ENCODE results near the gene PTPN1. TPM values are rescaled to one million over a fixed set of nuclear protein-coding genes. Genes with fewer than 3 reads are reported as not detected.
A peak's percentile ranks its signal among the peaks of the same experiment; 100 is the strongest.

Gene PTPN1
- total and polyA plus RNA-seq, 2 donors (not counting 3 experiments of a cell fraction or from before 2014, with no cell fraction given) = 41.1 to 64.3 TPM

GRCh38 chr20:50579511-50579910 lies 69.3 kb downstream of the PTPN1 start:
- no peak overlapping the region for H3K4me2 ChIP-seq (ENCODE audit: insufficient read depth, low read length)
- dilution Hi-C loops (cut with MboI; ENCODE audit: extremely low pct_ligation_motif_present, low sequenced_read_pairs) (no loop called here), intact Hi-C loops (cut with micrococcal nuclease) (no loop called here)
- no peaks in the 10 kb centered on the region for H3K9me3 ChIP-seq (replicated peaks; ENCODE audit: control insufficient read depth, insufficient read depth, low read length)
- H3K4me1 ChIP-seq (ENCODE audit: control insufficient read depth, extremely low read depth, insufficient read depth, low read length) = no peaks in the 10 kb centered on the region
- no peak overlapping the region for H3K4me3 ChIP-seq (replicated peaks in 1 of 3; ENCODE audit: insufficient read depth in 1 of 3, low read depth in 1 of 3, low read length in 3 of 3)
- H2AFZ ChIP-seq (ENCODE audit: low read depth, low read length) = no peak overlapping the region
- no peaks in the 10 kb centered on the region for H3K27me3 ChIP-seq (ENCODE audit: control insufficient read depth in 2 of 2, insufficient read depth in 2 of 2, low read length in 2 of 2)
- no peaks in the 10 kb centered on the region for H3K9me1 ChIP-seq (replicated peaks; ENCODE audit: control insufficient read depth, extremely low read depth, insufficient read depth, low read length)
- no TSS peak for BruUV-seq (replicated peaks)
- DNase-seq (ENCODE audit: low read depth, low spot score) = no peak
- FAIRE-seq = no peak
- no peaks in the 10 kb centered on the region for H4K20me1 ChIP-seq (replicated peaks; ENCODE audit: control insufficient read depth, extremely low read depth, insufficient read depth, low read length)
- no peak for TF ChIP-seq GATA2 (IDR thresholded peaks at IDR 0.05; ENCODE audit: insufficient read depth, insufficient read length, low read depth, low read length)
- no peak for TF ChIP-seq MAX (IDR thresholded peaks at IDR 0.05; ENCODE audit: insufficient read depth, insufficient read length)
- no peak for TF ChIP-seq JUN (IDR thresholded peaks at IDR 0.05; ENCODE audit: borderline replicate concordance, insufficient read depth, insufficient read length, low read depth)
- H3K36me3 ChIP-seq (ENCODE audit: control insufficient read depth in 2 of 2, extremely low read depth in 1 of 2, insufficient read depth in 2 of 2, low read length in 2 of 2) = peaks cover 45 to 64% of the 10 kb centered on the region in 2 experiments
- H3K79me2 ChIP-seq (ENCODE audit: control insufficient read depth, insufficient read depth, low read length) = peaks cover 19% of the 10 kb centered on the region
- ChIA-PET CTCF (interaction anchor here (0.5 to 3.1 kb wide), 13 partner anchors 63 to 394 kb away, joined by 3 to 13 read pairs (median 5); partner anchors contain the start of gene CEBPB), POLR2A (no interaction called here)
- no peak overlapping the region for H3K27ac ChIP-seq (ENCODE audit: insufficient read depth, low read depth, low read length)
- no peak overlapping the region for H3K9ac ChIP-seq (replicated peaks; ENCODE audit: extremely low read depth, insufficient read depth, low read length)

GRCh38 chr20:50580016-50580747 lies 70.0 kb downstream of the PTPN1 start:
- peaks cover 17% of the 10 kb centered on the region for H3K79me2 ChIP-seq (ENCODE audit: control insufficient read depth, insufficient read depth, low read length)
- H3K9ac ChIP-seq (replicated peaks; ENCODE audit: extremely low read depth, insufficient read depth, low read length) = no peak overlapping the region
- no peak overlapping the region for H3K4me2 ChIP-seq (ENCODE audit: insufficient read depth, low read length)
- H2AFZ ChIP-seq (ENCODE audit: low read depth, low read length) = no peak overlapping the region
- POLR2A ChIA-PET = no interaction called here
- dilution Hi-C loops (cut with MboI; ENCODE audit: extremely low pct_ligation_motif_present, low sequenced_read_pairs) = no loop called here
- H3K27ac ChIP-seq (ENCODE audit: insufficient read depth, low read depth, low read length) = no peak overlapping the region
- DNase-seq (ENCODE audit: low read depth, low spot score) = peak; percentile 62
- no peaks in the 10 kb centered on the region for H3K9me3 ChIP-seq (replicated peaks; ENCODE audit: control insufficient read depth, insufficient read depth, low read length)
- no peaks in the 10 kb centered on the region for H3K9me1 ChIP-seq (replicated peaks; ENCODE audit: control insufficient read depth, extremely low read depth, insufficient read depth, low read length)
- intact Hi-C loops (cut with micrococcal nuclease) = loop anchor here (1.0 to 5.0 kb wide), 3 partner anchors 116 to 390 kb away; partner anchors contain the start of gene CEBPB
- H4K20me1 ChIP-seq (replicated peaks; ENCODE audit: control insufficient read depth, extremely low read depth, insufficient read depth, low read length) = no peaks in the 10 kb centered on the region
- BruUV-seq (replicated peaks) = no TSS peak
- TF ChIP-seq POLR2AphosphoS5 (IDR thresholded peaks at IDR 0.05; ENCODE audit: insufficient read depth, low read depth, low read length) = peak; percentile 52
- TF ChIP-seq FOS (IDR thresholded peaks at IDR 0.05; ENCODE audit: borderline replicate concordance, insufficient read depth, low read length) = no peak
- peak; percentile 77 to 81 for TF ChIP-seq CTCF (IDR thresholded peaks at IDR 0.05; ENCODE audit: extremely low read depth in 1 of 2, insufficient read depth in 1 of 2, low read depth in 1 of 2, low read length in 2 of 2)
- no peak overlapping the region for H3K4me3 ChIP-seq (replicated peaks in 1 of 3; ENCODE audit: insufficient read depth in 1 of 3, low read depth in 1 of 3, low read length in 3 of 3)
- FAIRE-seq = peak; percentile 86
- peaks cover 41 to 59% of the 10 kb centered on the region in 2 experiments for H3K36me3 ChIP-seq (ENCODE audit: control insufficient read depth in 2 of 2, extremely low read depth in 1 of 2, insufficient read depth in 2 of 2, low read length in 2 of 2)
- H3K27me3 ChIP-seq (ENCODE audit: control insufficient read depth in 2 of 2, insufficient read depth in 2 of 2, low read length in 2 of 2) = no peaks in the 10 kb centered on the region
- no peaks in the 10 kb centered on the region for H3K4me1 ChIP-seq (ENCODE audit: control insufficient read depth, extremely low read depth, insufficient read depth, low read length)
- CTCF ChIA-PET = interaction anchor here (0.5 to 3.1 kb wide), 12 partner anchors 67 to 394 kb away, joined by 3 to 13 read pairs (median 5); partner anchors contain the start of gene CEBPB

Data from endothelial cell of umbilical vein (primary cell).